ENCODE data around the gene FAXC.
A peak's percentile ranks its signal among the peaks of the same experiment; 100 is the strongest.

FAXC gene

DNA sequence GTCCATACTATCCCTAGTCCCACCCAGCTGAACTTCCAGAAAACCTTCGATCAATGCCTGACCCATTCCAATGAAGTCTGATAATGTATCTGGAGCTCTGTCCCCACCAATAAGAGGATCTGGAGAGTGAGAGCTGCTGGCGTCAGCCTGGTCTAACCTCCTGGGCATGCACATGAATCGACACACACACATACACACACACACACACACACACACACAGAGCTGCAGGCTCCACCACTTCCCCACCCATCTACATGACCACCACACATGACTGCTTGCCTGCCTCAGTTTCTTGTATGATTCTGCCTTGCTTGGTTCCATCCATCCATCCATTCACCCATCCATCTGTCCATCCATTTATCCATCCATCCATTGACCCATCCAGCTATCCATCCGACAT, 60.8 kb downstream of the FAXC start:
- Histone ChIP-seq H3K4me1 (ENCODE audit: control insufficient read depth, insufficient read depth, low read depth, low read length) (no peaks in the 10 kb centered on the region), H2AK5ac (ENCODE audit: low read length, severe bottlenecking) (no peak overlapping the region), H3K18ac (ENCODE audit: low read depth in 1 of 2, low read length in 2 of 2) (no peak overlapping the region), H2AFZ (ENCODE audit: low read depth, low read length) (no peak overlapping the region), H3K23ac (ENCODE audit: low read length in 2 of 2) (no peak overlapping the region), H4K91ac (ENCODE audit: low read length) (no peak overlapping the region), H3K4ac (ENCODE audit: low read depth in 1 of 2, low read length in 2 of 2) (no peak overlapping the region), H3K36me3 (ENCODE audit: control insufficient read depth in 1 of 2, insufficient read depth in 2 of 2, low read depth in 1 of 2, low read length in 2 of 2) (no peaks in the 10 kb centered on the region), H2BK12ac (ENCODE audit: low read length in 2 of 2) (no peak overlapping the region), H4K8ac (ENCODE audit: low read length) (no peak overlapping the region), H3K4me2 (ENCODE audit: low read length, poor library complexity, severe bottlenecking) (no peak overlapping the region), H3K79me1 (replicated peaks; ENCODE audit: low read length, poor library complexity, severe bottlenecking) (no peaks in the 10 kb centered on the region), H2BK120ac (ENCODE audit: low read depth, low read length) (no peak overlapping the region), H3K9ac (ENCODE audit: low read length) (no peak overlapping the region), H3K27ac (ENCODE audit: low read length, poor library complexity, severe bottlenecking) (no peak overlapping the region), H3K27me3 (ENCODE audit: control insufficient read depth in 1 of 2, insufficient read depth in 1 of 2, low read length in 2 of 2) (peaks cover 0 to 4% of the 10 kb centered on the region in 2 experiments), H3K14ac (ENCODE audit: low read length in 2 of 2) (no peak overlapping the region), H2BK5ac (ENCODE audit: low read depth, low read length, poor library complexity, severe bottlenecking) (no peak overlapping the region), H3K4me3 (ENCODE audit: insufficient read depth in 1 of 2, low read depth in 1 of 2, low read length in 2 of 2) (no peak overlapping the region), H2BK15ac (ENCODE audit: low read depth, poor library complexity, severe bottlenecking) (no peak overlapping the region), H3K9me3 (ENCODE audit: control insufficient read depth, low read length) (no peaks in the 10 kb centered on the region)
- WGBS, result 79% methylated on average over 4 of the region's 4 CpGs
- DNase-seq, result no peak

DNA sequence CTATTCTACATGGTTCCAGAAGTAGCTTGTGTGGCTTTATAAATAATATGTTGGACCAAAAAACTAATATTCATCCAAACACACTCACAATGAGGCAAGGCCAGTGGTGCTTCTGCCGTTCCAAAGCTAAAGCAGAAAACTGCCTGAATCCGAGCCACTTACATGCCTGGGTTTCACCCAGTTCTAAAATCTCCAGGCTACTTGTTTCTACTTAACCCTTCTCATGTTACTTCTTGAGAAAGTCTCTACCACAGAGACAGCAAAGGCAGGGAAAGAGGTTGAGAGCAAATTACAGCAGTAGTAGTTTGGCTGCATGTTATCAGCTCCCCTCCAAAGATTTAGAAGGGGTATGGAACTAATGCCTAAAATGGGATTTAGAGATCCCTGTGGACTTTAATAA, 62.0 kb downstream of the FAXC start:
- Histone ChIP-seq H3K4me1 (ENCODE audit: control insufficient read depth, insufficient read depth, low read depth, low read length) (no peaks in the 10 kb centered on the region), H3K9ac (ENCODE audit: low read length) (no peak overlapping the region), H3K9me3 (ENCODE audit: control insufficient read depth, low read length) (no peaks in the 10 kb centered on the region), H3K4ac (ENCODE audit: low read depth in 1 of 2, low read length in 2 of 2) (no peak overlapping the region), H2BK120ac (ENCODE audit: low read depth, low read length) (no peak overlapping the region), H3K36me3 (ENCODE audit: control insufficient read depth in 1 of 2, insufficient read depth in 2 of 2, low read depth in 1 of 2, low read length in 2 of 2) (no peaks in the 10 kb centered on the region), H3K4me2 (ENCODE audit: low read length, poor library complexity, severe bottlenecking) (no peak overlapping the region), H3K79me1 (replicated peaks; ENCODE audit: low read length, poor library complexity, severe bottlenecking) (no peaks in the 10 kb centered on the region), H2AFZ (ENCODE audit: low read depth, low read length) (no peak overlapping the region), H3K18ac (ENCODE audit: low read depth in 1 of 2, low read length in 2 of 2) (no peak overlapping the region), H4K91ac (ENCODE audit: low read length) (no peak overlapping the region), H4K8ac (ENCODE audit: low read length) (no peak overlapping the region), H2BK5ac (ENCODE audit: low read depth, low read length, poor library complexity, severe bottlenecking) (no peak overlapping the region), H3K27ac (ENCODE audit: low read length, poor library complexity, severe bottlenecking) (no peak overlapping the region), H3K14ac (ENCODE audit: low read length in 2 of 2) (no peak overlapping the region), H2BK15ac (ENCODE audit: low read depth, poor library complexity, severe bottlenecking) (no peak overlapping the region), H2AK5ac (ENCODE audit: low read length, severe bottlenecking) (no peak overlapping the region), H2BK12ac (ENCODE audit: low read length in 2 of 2) (no peak overlapping the region), H3K4me3 (ENCODE audit: insufficient read depth in 1 of 2, low read depth in 1 of 2, low read length in 2 of 2) (no peak overlapping the region), H3K23ac (ENCODE audit: low read length in 2 of 2) (no peak overlapping the region), H3K27me3 (ENCODE audit: control insufficient read depth in 1 of 2, insufficient read depth in 1 of 2, low read length in 2 of 2) (peaks cover 0 to 5% of the 10 kb centered on the region in 2 experiments)
- DNase-seq, result no peak
- 59% methylated on average over 2 of the region's 2 CpGs for WGBS

DNA sequence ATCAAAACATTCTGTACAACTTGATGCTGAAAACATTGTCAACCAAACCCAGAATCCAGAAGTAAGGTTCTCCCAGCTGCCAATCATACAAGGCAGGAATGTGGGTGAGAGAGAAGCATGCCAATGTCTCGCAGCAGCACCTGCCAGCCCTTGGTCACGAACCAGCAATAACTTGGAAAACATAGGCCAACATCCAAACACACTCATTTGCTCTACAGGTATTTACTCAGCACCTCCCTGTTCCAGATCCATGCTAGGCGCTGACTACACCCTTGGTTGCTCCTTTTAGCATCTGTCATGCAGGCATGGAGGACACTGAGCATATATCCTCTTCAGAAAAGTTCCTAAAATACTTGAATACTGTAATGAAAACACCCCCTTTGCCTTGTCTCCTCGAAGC, 63.6 kb downstream of the FAXC start:
- no peak overlapping the region for H3K4ac ChIP-seq (ENCODE audit: low read depth in 1 of 2, low read length in 2 of 2)
- H3K27me3 ChIP-seq (ENCODE audit: control insufficient read depth in 1 of 2, insufficient read depth in 1 of 2, low read length in 2 of 2), result peaks cover 0 to 5% of the 10 kb centered on the region in 2 experiments
- no peak overlapping the region for H2BK12ac ChIP-seq (ENCODE audit: low read length in 2 of 2)
- no peak overlapping the region for H3K18ac ChIP-seq (ENCODE audit: low read depth in 1 of 2, low read length in 2 of 2)
- H4K8ac ChIP-seq (ENCODE audit: low read length), result no peak overlapping the region
- no peak overlapping the region for H3K4me3 ChIP-seq (ENCODE audit: insufficient read depth in 1 of 2, low read depth in 1 of 2, low read length in 2 of 2)
- H2BK120ac ChIP-seq (ENCODE audit: low read depth, low read length), result no peak overlapping the region
- H3K9me3 ChIP-seq (ENCODE audit: control insufficient read depth, low read length), result no peaks in the 10 kb centered on the region
- no peak overlapping the region for H2BK5ac ChIP-seq (ENCODE audit: low read depth, low read length, poor library complexity, severe bottlenecking)
- DNase-seq, result no peak
- H3K36me3 ChIP-seq (ENCODE audit: control insufficient read depth in 1 of 2, insufficient read depth in 2 of 2, low read depth in 1 of 2, low read length in 2 of 2), result no peaks in the 10 kb centered on the region
- no peak overlapping the region for H2AFZ ChIP-seq (ENCODE audit: low read depth, low read length)
- WGBS, result 81% methylated on average over 4 of the region's 4 CpGs
- no peak overlapping the region for H3K23ac ChIP-seq (ENCODE audit: low read length in 2 of 2)
- H3K4me1 ChIP-seq (ENCODE audit: control insufficient read depth, insufficient read depth, low read depth, low read length), result no peaks in the 10 kb centered on the region
- no peak overlapping the region for H4K91ac ChIP-seq (ENCODE audit: low read length)
- no peak overlapping the region for H3K4me2 ChIP-seq (ENCODE audit: low read length, poor library complexity, severe bottlenecking)
- H2AK5ac ChIP-seq (ENCODE audit: low read length, severe bottlenecking), result no peak overlapping the region
- no peaks in the 10 kb centered on the region for H3K79me1 ChIP-seq (replicated peaks; ENCODE audit: low read length, poor library complexity, severe bottlenecking)
- no peak overlapping the region for H3K14ac ChIP-seq (ENCODE audit: low read length in 2 of 2)
- H2BK15ac ChIP-seq (ENCODE audit: low read depth, poor library complexity, severe bottlenecking), result no peak overlapping the region
- H3K27ac ChIP-seq (ENCODE audit: low read length, poor library complexity, severe bottlenecking), result no peak overlapping the region
- H3K9ac ChIP-seq (ENCODE audit: low read length), result no peak overlapping the region

DNA sequence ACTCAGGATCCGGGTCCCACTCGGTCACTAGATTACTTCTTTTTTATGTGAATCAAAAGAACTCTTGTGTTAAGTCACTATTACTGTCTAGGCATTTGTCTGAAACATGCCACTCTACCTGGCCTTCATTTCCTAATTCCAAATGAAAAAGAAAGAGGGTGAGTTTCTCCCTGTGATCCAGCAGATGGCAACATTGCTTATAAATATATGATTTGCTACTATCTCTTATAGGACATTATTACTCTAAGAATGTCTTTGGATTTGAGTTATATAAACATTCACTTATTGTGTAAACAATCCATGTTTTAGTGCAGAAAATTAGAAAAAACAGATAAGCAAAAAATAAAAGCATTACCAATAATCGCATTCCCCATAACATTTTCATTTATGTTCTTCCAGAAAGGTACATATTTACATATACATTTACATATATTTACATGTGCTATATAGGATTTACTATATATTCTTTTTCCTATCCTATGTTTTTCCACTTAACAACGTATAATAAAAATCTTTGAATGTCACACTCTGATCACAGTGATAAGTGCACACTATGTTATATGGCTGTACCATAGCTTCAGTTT, 66.9 kb downstream of the FAXC start:
- WGBS, result no CpG with 5 or more reads among the region's 4 CpGs
- Histone ChIP-seq H3K4ac (ENCODE audit: low read depth in 1 of 2, low read length in 2 of 2) (no peak overlapping the region), H4K8ac (ENCODE audit: low read length) (no peak overlapping the region), H3K79me1 (replicated peaks; ENCODE audit: low read length, poor library complexity, severe bottlenecking) (no peaks in the 10 kb centered on the region), H3K9me3 (ENCODE audit: control insufficient read depth, low read length) (no peaks in the 10 kb centered on the region), H3K4me3 (ENCODE audit: insufficient read depth in 1 of 2, low read depth in 1 of 2, low read length in 2 of 2) (no peak overlapping the region), H3K14ac (ENCODE audit: low read length in 2 of 2) (no peak overlapping the region), H2AK5ac (ENCODE audit: low read length, severe bottlenecking) (no peak overlapping the region), H2BK15ac (ENCODE audit: low read depth, poor library complexity, severe bottlenecking) (no peak overlapping the region), H3K4me1 (ENCODE audit: control insufficient read depth, insufficient read depth, low read depth, low read length) (no peaks in the 10 kb centered on the region), H3K9ac (ENCODE audit: low read length) (no peak overlapping the region), H3K36me3 (ENCODE audit: control insufficient read depth in 1 of 2, insufficient read depth in 2 of 2, low read depth in 1 of 2, low read length in 2 of 2) (no peaks in the 10 kb centered on the region), H2BK5ac (ENCODE audit: low read depth, low read length, poor library complexity, severe bottlenecking) (no peak overlapping the region), H3K23ac (ENCODE audit: low read length in 2 of 2) (no peak overlapping the region), H3K27me3 (ENCODE audit: control insufficient read depth in 1 of 2, insufficient read depth in 1 of 2, low read length in 2 of 2) (peaks cover 0 to 5% of the 10 kb centered on the region in 2 experiments), H2BK120ac (ENCODE audit: low read depth, low read length) (no peak overlapping the region), H3K18ac (ENCODE audit: low read depth in 1 of 2, low read length in 2 of 2) (no peak overlapping the region), H3K27ac (ENCODE audit: low read length, poor library complexity, severe bottlenecking) (no peak overlapping the region), H4K91ac (ENCODE audit: low read length) (no peak overlapping the region), H2AFZ (ENCODE audit: low read depth, low read length) (no peak overlapping the region), H3K4me2 (ENCODE audit: low read length, poor library complexity, severe bottlenecking) (no peak overlapping the region), H2BK12ac (ENCODE audit: low read length in 2 of 2) (no peak overlapping the region)
- peak; percentile 3 for DNase-seq

Measured in mesenchymal stem cell (in vitro differentiated cells and primary cell).